B cell (primary cell): ENCODE results near the gene ZG16. TPM values are rescaled to one million over a fixed set of nuclear protein-coding genes. Genes with fewer than 3 reads are reported as not detected.
"Not testable (repeated sequence)": the region's sequence is repeated elsewhere in the genome, so short reads cannot be mapped to it uniquely, and the experiment has no call there.

ENCODE experiments used
- ATAC-seq: fragments of 200-7000 bp; cut with Tn5 transposase; one replicate; pipeline ENCODE4 v1.10.0; 2021; ENCODE audit warnings: low read depth, mild to moderate bottlenecking, moderate number of reproducible peaks, moderate library complexity
- CTCF ChIA-PET: fragments of 350-600 bp; sonication (Branson Sonifier 250); formaldehyde crosslinking; loops from one replicate; lab custom pipeline; 2021; ENCODE audit warnings: antibody characterized with exemption, inconsistent platforms; lab: Charles Lee
- POLR2A ChIA-PET: fragments of 350-600 bp; sonication (Branson Sonifier 250); formaldehyde crosslinking; loops from one replicate; lab custom pipeline; 2021; ENCODE audit warnings: antibody characterized with exemption; lab: Charles Lee
- DNase-seq: peaks from one replicate; pipeline ENCODE4 v3.0.0; 2013
- H2AFZ ChIP-seq: 2 replicates; pipeline ENCODE4 v1.6.1; 2012; ENCODE audit warnings: mild to moderate bottlenecking, low read depth, low read length; ENCODE audit not compliant: insufficient read depth, poor library complexity, severe bottlenecking
- H3K27ac ChIP-seq, 2 donors: 1 replicate in 1 of 2; 2 replicates in 1 of 2; pipeline ENCODE4 v1.5.1; 2012 to 2013; ENCODE audit warnings: low read length in 2 of 2, mild to moderate bottlenecking in 2 of 2, moderate library complexity in 1 of 2
- H3K27me3 ChIP-seq, 4 experiments: fragments of 200-600 bp in 1 of 4; sonication (generic) in 1 of 4; replicated peaks in 1 of 4; 1 replicate in 2 of 4; 2 replicates in 2 of 4; pipeline versions ENCODE4 v1.6.1 to v1.7.0; 2013 to 2016; ENCODE audit warnings: low read length in 3 of 4, mild to moderate bottlenecking in 2 of 4, mixed read lengths in 1 of 4, moderate library complexity in 1 of 4; ENCODE audit not compliant: insufficient read depth in 4 of 4, control insufficient read depth in 3 of 4; ENCODE audit errors: control extremely low read depth in 1 of 4
- H3K36me3 ChIP-seq, 2 experiments: replicated peaks in 1 of 2; 1 replicate in 1 of 2; 2 replicates in 1 of 2; pipeline versions ENCODE4 v1.6.1 to v1.7.1; 2013; ENCODE audit warnings: low read length in 1 of 2; ENCODE audit not compliant: insufficient read depth in 2 of 2, control insufficient read depth in 1 of 2; ENCODE audit errors: control extremely low read depth in 1 of 2, extremely low read depth in 1 of 2
- H3K4me1 ChIP-seq, 2 donors: fragments of 200-600 bp in 1 of 2; sonication (generic) in 1 of 2; 1 replicate in 1 of 2; 2 replicates in 1 of 2; pipeline versions ENCODE4 v1.5.1 to v1.6.1; 2013 to 2017; ENCODE audit warnings: low read length in 2 of 2; ENCODE audit not compliant: control insufficient read depth in 2 of 2, insufficient read depth in 2 of 2
- H3K4me2 ChIP-seq: replicated peaks from 2 replicates; pipeline ENCODE3; 2012; ENCODE audit warnings: mild to moderate bottlenecking, low read depth, low read length; ENCODE audit not compliant: poor library complexity, severe bottlenecking
- H3K4me3 ChIP-seq, 5 experiments: fragments of 200-600 bp in 1 of 5; sonication (generic) in 1 of 5; 1 replicate in 3 of 5; 2 replicates in 2 of 5; pipeline versions ENCODE4 v1.5.1 to v1.7.0; 2011 to 2016; ENCODE audit warnings: low read length in 4 of 5, mild to moderate bottlenecking in 4 of 5, low read depth in 2 of 5, control low read depth in 1 of 5, moderate library complexity in 1 of 5; ENCODE audit not compliant: insufficient read depth in 1 of 5; ENCODE audit errors: control extremely low read depth in 1 of 5, extremely low read depth in 1 of 5
- H3K79me2 ChIP-seq: fragments of 200-600 bp; sonication (generic); one replicate; pipeline ENCODE4 v1.6.0; 2016; ENCODE audit warnings: low read length; ENCODE audit not compliant: control insufficient read depth, insufficient read depth
- H3K9ac ChIP-seq: fragments of 200-600 bp; sonication (generic); 2 replicates; pipeline ENCODE4 v1.6.1; 2017; ENCODE audit warnings: mild to moderate bottlenecking, low read length, moderate library complexity
- H3K9me3 ChIP-seq, 3 donors: one replicate each; pipeline versions ENCODE4 v1.6.1 to v1.7.1; 2013; ENCODE audit warnings: low read length in 2 of 3; ENCODE audit not compliant: control insufficient read depth in 2 of 3, insufficient read depth in 1 of 3; ENCODE audit errors: control extremely low read depth in 1 of 3
- H4K20me1 ChIP-seq: 2 replicates; pipeline ENCODE4 v1.6.0; 2012; ENCODE audit warnings: mild to moderate bottlenecking, low read length; ENCODE audit not compliant: insufficient read depth, control insufficient read depth, poor library complexity, severe bottlenecking
- H3K27ac Mint-ChIP-seq: one replicate; pipeline ENCODE4 v1.8.0; 2021; ENCODE audit warnings: mixed read lengths
- H3K27me3 Mint-ChIP-seq: one replicate; pipeline ENCODE4 v1.8.0; 2021; ENCODE audit warnings: mixed read lengths
- H3K4me1 Mint-ChIP-seq: one replicate; pipeline ENCODE4 v1.8.0; 2021; ENCODE audit warnings: mixed read lengths
- H3K4me3 Mint-ChIP-seq: one replicate; pipeline ENCODE4 v1.8.0; 2021; ENCODE audit warnings: mixed read lengths
- H3K9me3 Mint-ChIP-seq: one replicate; pipeline ENCODE4 v1.8.0; 2022; ENCODE audit warnings: mixed read lengths; ENCODE audit not compliant: insufficient read depth
- CTCF ChIP-seq: fragments of 200-600 bp; IDR thresholded peaks from one replicate; pipeline ENCODE4 v1.8.0; 2022; ENCODE audit warnings: antibody characterized with exemption, mild to moderate bottlenecking
- EZH2 ChIP-seq: IDR thresholded peaks from 2 replicates; pipeline ENCODE4 v1.6.1; 2012; ENCODE audit warnings: borderline replicate concordance, low read depth, mild to moderate bottlenecking, moderate library complexity, low read length; ENCODE audit not compliant: insufficient read depth, poor library complexity, severe bottlenecking
- WGBS: methylation state at CpG from one replicate; pipeline ENCODE4 v1.1.5; 2013; ENCODE audit warnings: missing lambda C conversion rate; ENCODE audit not compliant: insufficient coverage; 5-methylcytosine and 5-hydroxymethylcytosine counted together
- intact Hi-C: fragments of 100-400 bp; cut with micrococcal nuclease; formaldehyde crosslinking; loops from one replicate; pipeline ENCODE4 v1.10.0; 2022
- polyA plus RNA-seq: library from polyadenylated mRNA; depleted of rRNA; stranded (reverse); fragments of >200 nt; gene quantifications from 2 replicates; pipeline ENCODE4 v1.2.3, GENCODE V29; 2012
- total RNA-seq, 2 donors: library from RNA; stranded (reverse); fragments of 120-200 nt in 1 of 2; gene quantifications; 1 replicate in 1 of 2; 2 replicates in 1 of 2; pipeline versions ENCODE4 v1.2.3 to v1.2.4, GENCODE V29; 2013 to 2022

ZG16 gene
- total and polyA plus RNA-seq, 2 donors (not counting 1 experiment from before 2014, with no cell fraction given), result 0.06 TPM; not detected in 1

GRCh38 chr16:29779474-29779873 is 1.4 kb downstream of the ZG16 start:
- intact Hi-C loops, result no loop called here

GRCh38 chr16:29783094-29783953 is 5.3 kb downstream of the ZG16 start:
- ATAC-seq, H3K36me3 ChIP-seq, H3K4me2 ChIP-seq, H3K27ac Mint-ChIP-seq, H3K4me3 Mint-ChIP-seq, H4K20me1 ChIP-seq, POLR2A ChIA-PET, H3K9ac ChIP-seq, H3K9me3 ChIP-seq, intact Hi-C loops, H3K27ac ChIP-seq, H2AFZ ChIP-seq, H3K79me2 ChIP-seq, H3K4me3 ChIP-seq, H3K9me3 Mint-ChIP-seq, DNase-seq, H3K27me3 ChIP-seq, H3K27me3 Mint-ChIP-seq: not testable (repeated sequence)
- WGBS, result 100% methylated on average over 6 of the region's 13 CpGs
- CTCF ChIA-PET, result interaction anchor here (0.6 to 2.7 kb wide), 4 partner anchors 27 to 82 kb away, joined by 3 to 24 read pairs (median 10); no protein-coding TSS in a partner anchor
- peaks cover 8 to 13% of the 10 kb centered on the region in 2 donors for H3K4me1 ChIP-seq
- peaks cover 11% of the 10 kb centered on the region for H3K4me1 Mint-ChIP-seq

More at GRCh38 chr16:29779474-29779873, 1.4 kb downstream of the ZG16 start:
- Mint-ChIP-seq H3K27me3 (no peaks in the 10 kb centered on the region), H3K27ac (no peak overlapping the region), H3K4me1 (no peaks in the 10 kb centered on the region), H3K4me3 (no peak overlapping the region), H3K9me3 (no peaks in the 10 kb centered on the region)
- no peak for TF ChIP-seq EZH2
- TF ChIP-seq CTCF, result no peak
- Histone ChIP-seq H3K27me3 (no peaks in the 10 kb centered on the region), H3K9ac (no peak overlapping the region), H3K9me3 (no peaks in the 10 kb centered on the region), H3K36me3 (no peaks in the 10 kb centered on the region), H3K79me2 (no peaks in the 10 kb centered on the region), H3K4me1 (no peaks in the 10 kb centered on the region), H3K4me3 (no peak overlapping the region), H2AFZ (no peak overlapping the region), H3K27ac (no peak overlapping the region), H3K4me2 (no peak overlapping the region), H4K20me1 (no peaks in the 10 kb centered on the region)
- DNase-seq, result no peak
- POLR2A ChIA-PET, result interaction anchor here (1.1 kb wide), 1 partner anchor 11 kb away, joined by 3 read pairs; the partner anchor contains the start of gene KIF22
- CTCF ChIA-PET, result interaction anchor here (0.6 kb wide), 1 partner anchor 22 kb away, joined by 3 read pairs; no protein-coding TSS in a partner anchor
- 96% methylated on average over 9 of the region's 10 CpGs for WGBS
- no peak for ATAC-seq
